ENCODE data around the gene CTXN1. TPM values are rescaled to one million over a fixed set of nuclear protein-coding genes. Genes with fewer than 3 reads are reported as not detected.

The CTXN1 gene
- total and polyA plus RNA-seq, 2 donors (not counting 3 experiments of a cell fraction or from before 2014, with no cell fraction given) = 16.0 to 27.6 TPM

DNA sequence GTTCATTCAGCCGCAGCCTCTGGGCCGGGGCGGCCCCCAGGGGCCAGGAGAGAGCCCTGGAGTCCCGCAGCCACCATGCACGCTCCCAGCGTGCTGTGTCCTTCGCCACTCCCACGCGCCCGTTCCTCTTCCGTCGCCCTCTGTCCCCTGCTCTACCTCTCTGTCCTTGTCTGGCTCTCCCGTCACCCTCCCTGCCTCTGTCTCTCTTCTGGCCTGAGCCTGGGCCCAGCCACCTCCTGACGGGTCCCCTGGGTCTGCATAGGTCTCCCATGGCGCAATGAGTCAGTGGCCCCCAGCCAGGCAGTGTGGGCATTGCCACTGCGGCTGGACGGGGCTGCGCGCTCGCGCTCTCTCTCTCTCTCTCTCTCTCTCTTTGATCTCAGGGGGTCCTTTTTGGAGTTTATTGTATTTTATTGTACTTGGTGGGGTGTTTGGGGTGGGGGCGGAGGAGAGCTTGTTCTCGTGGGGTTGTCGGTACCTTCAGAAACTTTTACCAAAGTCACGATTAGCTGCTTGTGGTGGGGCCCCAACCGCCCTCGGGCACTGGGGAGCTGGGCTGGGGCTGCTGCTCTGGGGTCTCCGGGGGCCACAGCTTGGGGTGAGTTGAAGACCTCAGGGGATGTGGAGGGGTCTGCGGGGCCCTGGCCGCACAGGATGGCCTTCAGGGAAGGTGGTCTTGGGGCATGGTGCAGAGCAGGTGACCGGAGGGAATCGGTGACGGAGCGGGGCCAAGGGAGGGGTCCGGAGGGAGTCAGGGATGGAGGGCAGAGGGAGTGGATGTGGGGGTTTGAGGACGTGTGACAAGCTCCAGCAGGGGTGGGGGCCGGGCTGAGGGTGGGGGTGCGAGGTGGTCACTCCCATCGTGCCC is 13.0 kb downstream of the CTXN1 start:
- dilution Hi-C loops (cut with MboI; ENCODE audit: extremely low pct_ligation_motif_present, low sequenced_read_pairs) (no loop called here), intact Hi-C loops (cut with micrococcal nuclease) (no loop called here)
- no peak overlapping the region for H3K4me3 ChIP-seq (replicated peaks in 1 of 3; ENCODE audit: insufficient read depth in 1 of 3, low read depth in 1 of 3, low read length in 3 of 3)
- peaks cover 6% of the 10 kb centered on the region for H3K4me1 ChIP-seq (ENCODE audit: control insufficient read depth, extremely low read depth, insufficient read depth, low read length)
- ChIA-PET CTCF (interaction anchor here (0.9 kb wide), 1 partner anchor 44 kb away, joined by 3 read pairs; no protein-coding TSS in a partner anchor), POLR2A (no interaction called here)
- DNase-seq (ENCODE audit: low read depth, low spot score) (no peak), FAIRE-seq (no peak)
- H3K9me3 ChIP-seq (replicated peaks; ENCODE audit: control insufficient read depth, insufficient read depth, low read length) = no peaks in the 10 kb centered on the region
- H4K20me1 ChIP-seq (replicated peaks; ENCODE audit: control insufficient read depth, extremely low read depth, insufficient read depth, low read length) = no peaks in the 10 kb centered on the region
- TF ChIP-seq FOS (IDR thresholded peaks at IDR 0.05; ENCODE audit: borderline replicate concordance, insufficient read depth, low read length) (no peak), MYC (IDR thresholded peaks at IDR 0.05; ENCODE audit: low read depth, low read length) (no peak), GATA2 (IDR thresholded peaks at IDR 0.05; ENCODE audit: insufficient read depth, insufficient read length, low read depth, low read length) (no peak), JUN (IDR thresholded peaks at IDR 0.05; ENCODE audit: borderline replicate concordance, insufficient read depth, insufficient read length, low read depth) (no peak), POLR2A (IDR thresholded peaks at IDR 0.05; ENCODE audit: low read depth, low read length) (no peak)
- TF ChIP-seq, protein P1, sequence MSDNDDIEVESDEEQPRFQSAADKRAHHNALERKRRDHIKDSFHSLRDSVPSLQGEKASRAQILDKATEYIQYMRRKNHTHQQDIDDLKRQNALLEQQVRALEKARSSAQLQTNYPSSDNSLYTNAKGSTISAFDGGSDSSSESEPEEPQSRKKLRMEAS (IDR thresholded peaks at IDR 0.05; ENCODE audit: insufficient read depth, insufficient read length) = no peak
- TF ChIP-seq, protein P2, sequence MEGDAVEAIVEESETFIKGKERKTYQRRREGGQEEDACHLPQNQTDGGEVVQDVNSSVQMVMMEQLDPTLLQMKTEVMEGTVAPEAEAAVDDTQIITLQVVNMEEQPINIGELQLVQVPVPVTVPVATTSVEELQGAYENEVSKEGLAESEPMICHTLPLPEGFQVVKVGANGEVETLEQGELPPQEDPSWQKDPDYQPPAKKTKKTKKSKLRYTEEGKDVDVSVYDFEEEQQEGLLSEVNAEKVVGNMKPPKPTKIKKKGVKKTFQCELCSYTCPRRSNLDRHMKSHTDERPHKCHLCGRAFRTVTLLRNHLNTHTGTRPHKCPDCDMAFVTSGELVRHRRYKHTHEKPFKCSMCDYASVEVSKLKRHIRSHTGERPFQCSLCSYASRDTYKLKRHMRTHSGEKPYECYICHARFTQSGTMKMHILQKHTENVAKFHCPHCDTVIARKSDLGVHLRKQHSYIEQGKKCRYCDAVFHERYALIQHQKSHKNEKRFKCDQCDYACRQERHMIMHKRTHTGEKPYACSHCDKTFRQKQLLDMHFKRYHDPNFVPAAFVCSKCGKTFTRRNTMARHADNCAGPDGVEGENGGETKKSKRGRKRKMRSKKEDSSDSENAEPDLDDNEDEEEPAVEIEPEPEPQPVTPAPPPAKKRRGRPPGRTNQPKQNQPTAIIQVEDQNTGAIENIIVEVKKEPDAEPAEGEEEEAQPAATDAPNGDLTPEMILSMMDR (IDR thresholded peaks at IDR 0.05; ENCODE audit: extremely low read depth in 1 of 2, insufficient read depth in 1 of 2, low read depth in 1 of 2, low read length in 2 of 2) = no peak
- peaks cover 0 to 23% of the 10 kb centered on the region in 2 experiments for H3K36me3 ChIP-seq (ENCODE audit: control insufficient read depth in 2 of 2, extremely low read depth in 1 of 2, insufficient read depth in 2 of 2, low read length in 2 of 2)
- no peak overlapping the region for H3K9ac ChIP-seq (replicated peaks; ENCODE audit: extremely low read depth, insufficient read depth, low read length)
- H2AFZ ChIP-seq (ENCODE audit: low read depth, low read length) = no peak overlapping the region
- peaks cover 14 to 23% of the 10 kb centered on the region in 2 experiments for H3K27me3 ChIP-seq (ENCODE audit: control insufficient read depth in 2 of 2, insufficient read depth in 2 of 2, low read length in 2 of 2)
- no peaks in the 10 kb centered on the region for H3K79me2 ChIP-seq (ENCODE audit: control insufficient read depth, insufficient read depth, low read length)
- H3K9me1 ChIP-seq (replicated peaks; ENCODE audit: control insufficient read depth, extremely low read depth, insufficient read depth, low read length) = no peaks in the 10 kb centered on the region
- no peak overlapping the region for H3K4me2 ChIP-seq (ENCODE audit: insufficient read depth, low read length)
- no peak overlapping the region for H3K27ac ChIP-seq (ENCODE audit: insufficient read depth, low read depth, low read length)
- BruUV-seq (replicated peaks) = no TSS peak
